Peyer's patch (tissue), 4 donors: ENCODE data around the gene KLF16.

Experiments
- CTCF ChIP-seq, 6 experiments: fragments of 450-650 bp in 4 of 6; fragments of 200-600 bp in 2 of 6; sonication (generic) in 1 of 6; IDR thresholded peaks; one replicate each; pipeline ENCODE4 v1.5.1; 2017 to 2019; ENCODE audit warnings: antibody characterized with exemption in 6 of 6, mild to moderate bottlenecking in 3 of 6, moderate library complexity in 1 of 6
- POLR2A ChIP-seq, 2 donors: fragments of 450-650 bp; IDR thresholded peaks; one replicate each; pipeline ENCODE4 v1.5.1; 2017; ENCODE audit warnings: antibody characterized with exemption in 2 of 2, mild to moderate bottlenecking in 2 of 2, moderate library complexity in 2 of 2

- TF ChIP-seq POLR2A (IDR thresholded peaks at IDR 0.05) (no peak), CTCF (IDR thresholded peaks at IDR 0.05) (peak; percentile 45 to 92 (median 86))
Measured at GRCh38 chr19:1837625-1838105, 25.7 kb downstream of the KLF16 start.
